G401 (cell line): Measurements from ENCODE around the gene GLIS2. TPM values are rescaled to one million over a fixed set of nuclear protein-coding genes. Genes with fewer than 3 reads are reported as not detected.

Experiments
- DNase-seq: peaks from one replicate; pipeline ENCODE4 v3.0.0-alpha.2; 2015; ENCODE audit warnings: low spot score
- in situ Hi-C: cut with HindIII; loops from 2 replicates; pipeline ENCODE4 v1.10.0; 2016; ENCODE audit warnings: low sequenced_read_pairs, mixed read lengths
- total RNA-seq: library from RNA; depleted of rRNA; stranded (reverse); fragments of >200 nt; shearing (Covaris generic); gene quantifications from 2 replicates; pipeline ENCODE4 v1.2.3, GENCODE V29; 2014; rRNA removed

The GLIS2 gene
- total RNA-seq, 1 experiment from 2014 or later = 0.44 TPM

- DNase-seq = no peak
- in situ Hi-C loops = no loop called here
These were observed 70.1 kb downstream of the GLIS2 start for GRCh38 chr16:4385789-4386450.

- DNase-seq = no peak
- in situ Hi-C loops = no loop called here
These were observed 70.6 kb downstream of the GLIS2 start for GRCh38 chr16:4386451-4386805.

- in situ Hi-C loops = no loop called here
- no peak for DNase-seq
These were observed 71.2 kb downstream of the GLIS2 start for GRCh38 chr16:4386951-4387565.

GRCh38 chr16:4387781-4388180, 71.9 kb downstream of the GLIS2 start:
- no peak for DNase-seq
- in situ Hi-C loops = no loop called here

- no peak for DNase-seq
- in situ Hi-C loops = no loop called here
These were observed 72.6 kb downstream of the GLIS2 start for GRCh38 chr16:4388271-4389021.

Other genes with a start within 250 kb of the GLIS2 start
- gene ADCY9, start 199.6 kb upstream of the GLIS2 start, total RNA-seq = 2.6 and 8.9 TPM in 2 replicates
- gene SRL, start 74.0 kb upstream of the GLIS2 start, total RNA-seq = 0.07 and 0.37 TPM in 2 replicates
- gene TFAP4, start 43.0 kb upstream of the GLIS2 start, total RNA-seq = 14.5 and 38.3 TPM in 2 replicates
- 68.3 and 83.9 TPM in 2 replicates for gene PAM16, start 35.3 kb downstream of the GLIS2 start, total RNA-seq
- gene VASN, start 55.8 kb downstream of the GLIS2 start, total RNA-seq = 9.9 and 14.4 TPM in 2 replicates
- 34.2 and 39.5 TPM in 2 replicates for gene CORO7, start 100.5 kb downstream of the GLIS2 start, total RNA-seq
- 79.4 and 89.7 TPM in 2 replicates for gene DNAJA3, start 109.8 kb downstream of the GLIS2 start, total RNA-seq
- 166 and 212 TPM in 2 replicates for gene NMRAL1, start 158.6 kb downstream of the GLIS2 start, total RNA-seq
- 94.3 and 99.9 TPM in 2 replicates for gene HMOX2, start 160.3 kb downstream of the GLIS2 start, total RNA-seq
- gene CDIP1, start 222.7 kb downstream of the GLIS2 start, total RNA-seq = 12.4 and 17.2 TPM in 2 replicates
- 0.17 TPM in 1 of 2 replicates, not detected in the other for gene C16orf96, start 240.3 kb downstream of the GLIS2 start, total RNA-seq